CD4-positive, alpha-beta T cell (primary cell): ENCODE results near the gene NOTO. TPM values are rescaled to one million over a fixed set of nuclear protein-coding genes. Genes with fewer than 3 reads are reported as not detected.

Experiments
- ATAC-seq: fragments of 200-7000 bp; cut with Tn5 transposase; one replicate; pipeline ENCODE4 v1.10.0; 2022; ENCODE audit warnings: mild to moderate bottlenecking; ENCODE audit not compliant: poor library complexity
- CTCF ChIA-PET: fragments of 350-600 bp; sonication (Branson Sonifier 250); formaldehyde crosslinking; loops from one replicate; lab custom pipeline; 2021; ENCODE audit warnings: antibody characterized with exemption, inconsistent platforms; lab: Charles Lee
- POLR2A ChIA-PET: fragments of 350-600 bp; sonication (Branson Sonifier 250); formaldehyde crosslinking; loops from one replicate; lab custom pipeline; 2021; ENCODE audit warnings: antibody characterized with exemption, inconsistent platforms; lab: Charles Lee
- DNase-seq, 14 experiments: peaks; one replicate each; pipeline ENCODE4 v3.0.0-alpha.2; 2013 to 2020; ENCODE audit warnings: mixed read lengths in 2 of 14
- H3K27ac ChIP-seq, 2 donors: one replicate each; pipeline versions ENCODE4 v1.5.1 to v1.7.0; 2013; ENCODE audit warnings: low read length in 2 of 2, low read depth in 1 of 2, mild to moderate bottlenecking in 1 of 2
- H3K27me3 ChIP-seq, 2 experiments: 1 replicate in 1 of 2; 2 replicates in 1 of 2; pipeline versions ENCODE4 v1.6.1 to v1.7.0; 2013; ENCODE audit warnings: low read length in 2 of 2, control low read depth in 1 of 2, mild to moderate bottlenecking in 1 of 2, moderate library complexity in 1 of 2; ENCODE audit not compliant: insufficient read depth in 2 of 2, control insufficient read depth in 1 of 2
- H3K36me3 ChIP-seq: one replicate; pipeline ENCODE4 v1.6.1; 2013; ENCODE audit warnings: low read length, control low read depth; ENCODE audit not compliant: insufficient read depth
- H3K4me1 ChIP-seq: one replicate; pipeline ENCODE4 v1.6.1; 2013; ENCODE audit warnings: low read length, control low read depth; ENCODE audit not compliant: insufficient read depth
- H3K4me3 ChIP-seq: one replicate; pipeline ENCODE4 v1.5.1; 2013; ENCODE audit warnings: mild to moderate bottlenecking, low read length, moderate library complexity
- H3K9me3 ChIP-seq, 2 experiments: 1 replicate in 1 of 2; 2 replicates in 1 of 2; pipeline versions ENCODE4 v1.6.1 to v1.7.0; 2013; ENCODE audit warnings: low read length in 2 of 2, mild to moderate bottlenecking in 2 of 2, control low read depth in 1 of 2, moderate library complexity in 1 of 2; ENCODE audit not compliant: control insufficient read depth in 1 of 2, insufficient read depth in 1 of 2
- H3K27ac Mint-ChIP-seq: one replicate; pipeline ENCODE4 v1.8.0; 2020; ENCODE audit warnings: mixed read lengths
- H3K27me3 Mint-ChIP-seq: one replicate; pipeline ENCODE4 v1.8.0; 2021; ENCODE audit warnings: mixed read lengths
- H3K36me3 Mint-ChIP-seq: one replicate; pipeline ENCODE4 v1.8.0; 2021; ENCODE audit warnings: low read depth, mixed read lengths
- H3K4me1 Mint-ChIP-seq: one replicate; pipeline ENCODE4 v1.8.0; 2021; ENCODE audit warnings: low read depth, mixed read lengths
- H3K4me3 Mint-ChIP-seq: one replicate; pipeline ENCODE4 v1.8.0; 2020; ENCODE audit warnings: mild to moderate bottlenecking, mixed read lengths
- H3K9me3 Mint-ChIP-seq: one replicate; pipeline ENCODE4 v1.8.0; 2020; ENCODE audit warnings: mixed read lengths
- CTCF ChIP-seq: fragments of 200-600 bp; IDR thresholded peaks from one replicate; pipeline ENCODE4 v1.8.0; 2022; ENCODE audit warnings: antibody characterized with exemption, mild to moderate bottlenecking
- intact Hi-C, 2 experiments: fragments of 100-400 bp; cut with DNase I in 1 of 2; cut with micrococcal nuclease in 1 of 2; formaldehyde crosslinking; loops; one replicate each; pipeline versions ENCODE4 v1.15.1 to v1.9.0; 2023 to 2025; cut with DNase I, micrococcal nuclease
- total RNA-seq, 174 experiments: library from RNA in 2 of 174; stranded (reverse) in 2 of 174; gene quantifications; one replicate each; pipeline ENCODE4 v1.2.3 and lab custom pipeline; 2021 to 2026

Gene NOTO
- total RNA-seq, 2 experiments from 2014 or later: not detected

- H3K4me3 ChIP-seq: peak overlapping the region; percentile 70
Measured at GRCh38 chr2:73176881-73177644, 25.3 kb upstream of the NOTO start.

DNA sequence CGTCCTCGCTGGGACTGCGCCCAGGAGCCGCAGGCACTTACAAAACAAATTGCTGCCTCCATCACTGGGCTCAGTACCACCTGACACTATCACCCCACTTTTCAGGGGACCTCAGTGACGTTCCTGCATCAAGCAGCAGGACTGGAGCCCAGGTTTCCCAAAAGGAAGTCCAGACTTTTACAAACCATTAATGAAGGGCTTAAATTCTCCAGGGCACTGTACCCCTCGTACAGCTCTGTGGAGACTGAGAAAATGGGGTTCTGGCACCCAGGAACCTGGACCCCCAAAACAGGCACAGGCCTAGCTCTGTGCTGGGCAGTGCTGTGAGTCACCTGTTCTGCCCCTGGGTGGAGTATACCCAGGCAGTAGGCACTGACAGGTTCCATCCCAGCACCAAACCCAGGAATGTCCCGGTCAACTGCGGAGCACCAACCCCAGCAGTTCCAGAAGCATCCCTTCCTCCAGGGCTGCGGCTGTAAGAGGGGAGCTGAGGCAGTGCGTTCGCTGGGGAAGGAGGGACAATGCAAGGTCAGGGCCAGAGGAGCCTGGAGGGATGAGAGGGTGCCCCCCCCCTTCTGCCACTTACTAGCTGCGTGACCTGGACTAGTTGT lies 24.6 kb upstream of the NOTO start:
- Histone ChIP-seq H3K36me3 (no peaks in the 10 kb centered on the region), H3K27me3 (peaks cover 20 to 43% of the 10 kb centered on the region in 2 experiments), H3K4me1 (peaks cover 32% of the 10 kb centered on the region), H3K9me3 (no peaks in the 10 kb centered on the region), H3K4me3 (peak overlapping the region; percentile 70), H3K27ac (no peak overlapping the region)
- no peaks in the 10 kb centered on the region for H3K9me3 Mint-ChIP-seq
- H3K36me3 Mint-ChIP-seq: no peaks in the 10 kb centered on the region
- peaks cover 46% of the 10 kb centered on the region for H3K27me3 Mint-ChIP-seq
- intact Hi-C loops: loop anchor here (1.0 to 5.0 kb wide), 10 partner anchors 35 to 407 kb away; partner anchors contain the start of genes SFXN5 (in 2 of the 2) and EXOC6B (in 1 of the 2)
- ChIA-PET CTCF (interaction anchor here (0.6 to 2.4 kb wide), 46 partner anchors 9 to 1377 kb away, joined by 3 to 52 read pairs (median 4); partner anchors contain the start of genes ALMS1, CCT7, EGR4 and NOTO), POLR2A (interaction anchor here (0.6 to 2.5 kb wide), 8 partner anchors 35 to 290 kb away, joined by 3 to 13 read pairs (median 4); partner anchors contain the start of genes CCT7, PRADC1, RAB11FIP5 and SFXN5)
- peaks cover 15% of the 10 kb centered on the region for H3K4me1 Mint-ChIP-seq
- no peak overlapping the region for H3K27ac Mint-ChIP-seq
- ATAC-seq (no peak), DNase-seq (peak in 1 of 14 experiments; percentile 30)
- TF ChIP-seq CTCF: peak; percentile 68
- H3K4me3 Mint-ChIP-seq: peak overlapping the region; percentile 92

More at GRCh38 chr2:73176881-73177644, 25.3 kb upstream of the NOTO start:
- ChIA-PET POLR2A (interaction anchor here (0.6 to 2.5 kb wide), 8 partner anchors 36 to 290 kb away, joined by 3 to 13 read pairs (median 4); partner anchors contain the start of genes CCT7, PRADC1, RAB11FIP5 and SFXN5), CTCF (interaction anchor here (0.6 to 2.4 kb wide), 47 partner anchors 9 to 1378 kb away, joined by 3 to 52 read pairs (median 4); partner anchors contain the start of genes ALMS1, CCT7, EGR4 and NOTO)
- H3K27me3 Mint-ChIP-seq: peaks cover 46% of the 10 kb centered on the region
- ATAC-seq (peak; percentile 92), DNase-seq (peak; percentile 77 to 95 (median 86))
- intact Hi-C loops: loop anchor here (1.0 to 5.0 kb wide), 10 partner anchors 35 to 406 kb away; partner anchors contain the start of genes SFXN5 (in 2 of the 2) and EXOC6B (in 1 of the 2)
- peak overlapping the region; percentile 92 for H3K4me3 Mint-ChIP-seq
- TF ChIP-seq CTCF: peak; percentile 98
- H3K4me1 ChIP-seq: peaks cover 32% of the 10 kb centered on the region
- H3K27ac ChIP-seq: no peak overlapping the region
- no peaks in the 10 kb centered on the region for H3K36me3 ChIP-seq
- H3K4me1 Mint-ChIP-seq: peaks cover 15% of the 10 kb centered on the region
- no peaks in the 10 kb centered on the region for H3K9me3 Mint-ChIP-seq
- H3K36me3 Mint-ChIP-seq: no peaks in the 10 kb centered on the region
- no peaks in the 10 kb centered on the region for H3K9me3 ChIP-seq
- no peak overlapping the region for H3K27ac Mint-ChIP-seq
- H3K27me3 ChIP-seq: peaks cover 20 to 43% of the 10 kb centered on the region in 2 experiments

DNA sequence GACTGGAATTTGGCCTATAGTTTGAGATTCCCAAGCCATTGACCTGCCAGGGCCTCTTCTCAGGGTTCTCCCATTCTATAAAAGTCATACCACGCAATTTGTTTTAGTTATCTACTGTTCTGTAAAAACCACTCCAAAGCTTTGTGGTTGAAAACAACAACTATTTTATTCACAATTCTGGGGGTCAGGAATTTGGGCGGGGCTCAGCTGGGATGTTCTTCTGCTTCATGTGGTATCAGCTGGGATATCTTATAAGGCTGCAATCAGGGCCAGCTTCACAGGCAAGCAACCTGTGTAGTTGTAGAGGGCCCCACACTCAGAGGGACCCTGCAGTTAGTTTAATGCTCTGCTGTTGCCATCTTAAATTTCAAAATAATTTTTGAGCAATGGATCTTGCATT lies 16.4 kb upstream of the NOTO start:
- TF ChIP-seq CTCF: no peak
- Mint-ChIP-seq H3K4me3 (no peak overlapping the region), H3K27me3 (peaks cover 32% of the 10 kb centered on the region), H3K9me3 (peaks cover 3% of the 10 kb centered on the region), H3K36me3 (no peaks in the 10 kb centered on the region), H3K27ac (no peak overlapping the region), H3K4me1 (no peaks in the 10 kb centered on the region)
- no peaks in the 10 kb centered on the region for H3K9me3 ChIP-seq
- no peaks in the 10 kb centered on the region for H3K4me1 ChIP-seq
- no peaks in the 10 kb centered on the region for H3K36me3 ChIP-seq
- DNase-seq (no peak), ATAC-seq (no peak)
- H3K27ac ChIP-seq: no peak overlapping the region
- H3K4me3 ChIP-seq: no peak overlapping the region
- H3K27me3 ChIP-seq: no peaks in the 10 kb centered on the region
- CTCF ChIA-PET: interaction anchor here (1.7 kb wide), 1 partner anchor 9 kb away, joined by 10 read pairs; no protein-coding TSS in a partner anchor
- intact Hi-C loops: no loop called here
- POLR2A ChIA-PET: no interaction called here
